ENCODE data around the gene AGPS. TPM values are rescaled to one million over a fixed set of nuclear protein-coding genes. Genes with fewer than 3 reads are reported as not detected.

AGPS gene
- total and polyA plus RNA-seq, 7 experiments from 2014 or later, result 11.8 to 60.4 (median 21.8) TPM

GRCh38 chr2:177394594-177394973 is 2.0 kb downstream of the AGPS start:
- ATAC-seq (no peak), DNase-seq (no peak)
- Histone ChIP-seq H3K27ac (ENCODE audit: low read depth, low read length) (no peak overlapping the region), H3K9me3 (ENCODE audit: control insufficient read depth in 2 of 3, low read length in 3 of 3) (no peaks in the 10 kb centered on the region), H3K4me1 (ENCODE audit: control insufficient read depth in 2 of 2, insufficient read depth in 2 of 2, low read length in 2 of 2) (peaks cover 20 to 30% of the 10 kb centered on the region in 2 donors), H3K4me3 (ENCODE audit: low read length) (no peak overlapping the region), H3K27me3 (ENCODE audit: control insufficient read depth in 2 of 2, insufficient read depth in 2 of 2, low read length in 2 of 2) (no peaks in the 10 kb centered on the region), H3K36me3 (ENCODE audit: control insufficient read depth in 2 of 3, insufficient read depth in 3 of 3, low read length in 3 of 3) (no peaks in the 10 kb centered on the region)
- ChIA-PET CTCF (interaction anchor here (2.0 kb wide), 1 partner anchor 131 kb away, joined by 7 read pairs; no protein-coding TSS in a partner anchor), POLR2A (interaction anchor here (1.2 kb wide), 2 partner anchors 8 to 229 kb away, joined by 3 read pairs; no protein-coding TSS in a partner anchor)
- Mint-ChIP-seq H3K27ac (peak overlapping the region in 1 of 9 donors; percentile 11), H3K4me1 (peaks cover 60 to 89% (median 77%) of the 10 kb centered on the region in 7 donors), H3K4me3 (peak overlapping the region in 9 of 10 donors; percentile 20 to 99 (median 52)), H3K27me3 (no peaks in the 10 kb centered on the region), H3K36me3 (peaks cover 3 to 20% (median 10%) of the 10 kb centered on the region in 5 donors), H3K9me3 (no peaks in the 10 kb centered on the region)
- intact Hi-C loops (cut with micrococcal nuclease), result no loop called here

DNA sequence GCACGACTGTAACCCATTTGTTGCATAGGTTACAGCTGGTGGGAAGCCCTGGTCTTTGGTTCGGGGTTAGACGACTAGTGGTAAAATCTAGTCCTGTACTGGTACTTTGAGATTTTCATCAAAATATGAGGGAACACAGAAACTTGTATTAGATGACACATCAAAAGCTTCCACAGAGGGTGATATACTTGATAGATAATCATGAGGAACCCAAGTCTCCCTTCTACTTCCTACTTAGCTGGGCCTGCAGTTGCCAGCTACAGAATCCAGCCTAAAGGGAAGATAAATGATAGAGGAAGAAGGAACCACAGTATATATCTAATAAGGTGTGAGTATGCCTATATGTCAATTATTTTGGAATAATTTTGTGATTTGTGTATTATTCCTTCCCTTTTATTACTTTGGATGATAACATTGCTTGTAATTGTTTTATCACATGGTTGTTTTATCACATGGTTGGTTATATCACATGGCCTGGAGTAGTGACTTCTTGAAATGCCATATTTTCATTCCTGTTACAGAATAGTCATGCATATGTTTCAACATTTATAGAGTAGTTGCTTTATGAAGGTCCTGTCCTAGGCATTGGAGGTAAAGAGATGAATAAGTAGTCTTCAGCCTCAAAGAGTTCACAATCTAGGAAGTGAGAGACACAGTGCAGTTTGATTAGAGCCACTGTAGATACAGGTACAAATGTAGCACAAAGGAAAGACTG is 2.9 kb downstream of the AGPS start:
- Mint-ChIP-seq H3K9me3 (no peaks in the 10 kb centered on the region), H3K4me1 (peaks cover 58 to 87% (median 75%) of the 10 kb centered on the region in 7 donors), H3K27ac (no peak overlapping the region), H3K4me3 (peak overlapping the region in 3 of 10 donors; percentile 2 to 99 (median 98)), H3K27me3 (no peaks in the 10 kb centered on the region), H3K36me3 (peaks cover 3 to 14% (median 10%) of the 10 kb centered on the region in 5 donors)
- intact Hi-C loops (cut with micrococcal nuclease), result no loop called here
- Histone ChIP-seq H3K27ac (ENCODE audit: low read depth, low read length) (no peak overlapping the region), H3K36me3 (ENCODE audit: control insufficient read depth in 2 of 3, insufficient read depth in 3 of 3, low read length in 3 of 3) (no peaks in the 10 kb centered on the region), H3K9me3 (ENCODE audit: control insufficient read depth in 2 of 3, low read length in 3 of 3) (no peaks in the 10 kb centered on the region), H3K4me1 (ENCODE audit: control insufficient read depth in 2 of 2, insufficient read depth in 2 of 2, low read length in 2 of 2) (peaks cover 20 to 30% of the 10 kb centered on the region in 2 donors), H3K27me3 (ENCODE audit: control insufficient read depth in 2 of 2, insufficient read depth in 2 of 2, low read length in 2 of 2) (no peaks in the 10 kb centered on the region), H3K4me3 (ENCODE audit: low read length) (no peak overlapping the region)
- ChIA-PET CTCF (interaction anchor here (0.6 kb wide), 1 partner anchor 20 kb away, joined by 4 read pairs; no protein-coding TSS in a partner anchor), POLR2A (no interaction called here)
- ATAC-seq (no peak), DNase-seq (no peak)

- Mint-ChIP-seq H3K4me3 (peak overlapping the region in 1 of 10 donors; percentile 1), H3K27me3 (no peaks in the 10 kb centered on the region), H3K9me3 (no peaks in the 10 kb centered on the region), H3K4me1 (peaks cover 55 to 83% (median 77%) of the 10 kb centered on the region in 7 donors), H3K27ac (no peak overlapping the region), H3K36me3 (peaks cover 3 to 14% (median 10%) of the 10 kb centered on the region in 5 donors)
- no peak overlapping the region for H3K4me3 ChIP-seq (ENCODE audit: low read length)
- ATAC-seq, result no peak
- peaks cover 15 to 26% of the 10 kb centered on the region in 2 donors for H3K4me1 ChIP-seq (ENCODE audit: control insufficient read depth in 2 of 2, insufficient read depth in 2 of 2, low read length in 2 of 2)
- ChIA-PET POLR2A (no interaction called here), CTCF (no interaction called here)
- H3K27ac ChIP-seq (ENCODE audit: low read depth, low read length), result no peak overlapping the region
- no peaks in the 10 kb centered on the region for H3K36me3 ChIP-seq (ENCODE audit: control insufficient read depth in 2 of 3, insufficient read depth in 3 of 3, low read length in 3 of 3)
- intact Hi-C loops (cut with micrococcal nuclease), result no loop called here
- H3K27me3 ChIP-seq (ENCODE audit: control insufficient read depth in 2 of 2, insufficient read depth in 2 of 2, low read length in 2 of 2), result no peaks in the 10 kb centered on the region
- no peaks in the 10 kb centered on the region for H3K9me3 ChIP-seq (ENCODE audit: control insufficient read depth in 2 of 3, low read length in 3 of 3)
- no peak for DNase-seq
Observed at GRCh38 chr2:177396703-177397460, 4.3 kb downstream of the AGPS start.

GRCh38 chr2:177397481-177398289 is 5.1 kb downstream of the AGPS start:
- intact Hi-C loops (cut with micrococcal nuclease), result no loop called here
- Mint-ChIP-seq H3K4me3 (peak overlapping the region in 1 of 10 donors; percentile 16), H3K27me3 (no peaks in the 10 kb centered on the region), H3K9me3 (no peaks in the 10 kb centered on the region), H3K36me3 (peaks cover 0 to 15% (median 10%) of the 10 kb centered on the region in 5 donors), H3K4me1 (peaks cover 50 to 86% (median 80%) of the 10 kb centered on the region in 7 donors), H3K27ac (no peak overlapping the region)
- ATAC-seq, result no peak
- no peaks in the 10 kb centered on the region for H3K27me3 ChIP-seq (ENCODE audit: control insufficient read depth in 2 of 2, insufficient read depth in 2 of 2, low read length in 2 of 2)
- no peaks in the 10 kb centered on the region for H3K9me3 ChIP-seq (ENCODE audit: control insufficient read depth in 2 of 3, low read length in 3 of 3)
- ChIA-PET CTCF (no interaction called here), POLR2A (no interaction called here)
- H3K4me3 ChIP-seq (ENCODE audit: low read length), result no peak overlapping the region
- no peak overlapping the region for H3K27ac ChIP-seq (ENCODE audit: low read depth, low read length)
- H3K4me1 ChIP-seq (ENCODE audit: control insufficient read depth in 2 of 2, insufficient read depth in 2 of 2, low read length in 2 of 2), result peaks cover 11 to 20% of the 10 kb centered on the region in 2 donors
- H3K36me3 ChIP-seq (ENCODE audit: control insufficient read depth in 2 of 3, insufficient read depth in 3 of 3, low read length in 3 of 3), result no peaks in the 10 kb centered on the region
- no peak for DNase-seq

DNA sequence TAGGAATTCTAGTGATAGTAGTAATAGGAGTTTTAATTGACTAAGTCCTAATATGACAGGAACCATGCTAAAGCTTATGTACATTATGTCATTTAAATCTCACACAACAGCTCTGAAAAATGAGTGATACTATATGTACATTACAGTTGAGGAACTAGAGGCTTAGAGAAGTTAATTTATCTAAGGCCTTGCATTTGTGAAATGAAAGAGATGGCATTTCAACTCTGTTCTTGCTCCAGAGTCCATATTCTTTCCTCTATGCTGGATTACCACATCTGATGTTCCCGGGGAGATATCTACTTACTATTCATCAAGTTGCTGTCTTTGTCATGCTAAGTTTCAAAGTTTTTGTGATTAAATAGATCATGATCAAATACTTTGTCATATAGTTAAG is 5.7 kb downstream of the AGPS start:
- Mint-ChIP-seq H3K4me3 (peak overlapping the region in 1 of 10 donors; percentile 9), H3K4me1 (peaks cover 50 to 85% (median 79%) of the 10 kb centered on the region in 7 donors), H3K27ac (no peak overlapping the region), H3K9me3 (no peaks in the 10 kb centered on the region), H3K36me3 (peaks cover 0 to 15% (median 9%) of the 10 kb centered on the region in 5 donors), H3K27me3 (no peaks in the 10 kb centered on the region)
- ChIA-PET CTCF (no interaction called here), POLR2A (no interaction called here)
- Histone ChIP-seq H3K4me1 (ENCODE audit: control insufficient read depth in 2 of 2, insufficient read depth in 2 of 2, low read length in 2 of 2) (peaks cover 11 to 17% of the 10 kb centered on the region in 2 donors), H3K4me3 (ENCODE audit: low read length) (no peak overlapping the region), H3K27me3 (ENCODE audit: control insufficient read depth in 2 of 2, insufficient read depth in 2 of 2, low read length in 2 of 2) (no peaks in the 10 kb centered on the region), H3K9me3 (ENCODE audit: control insufficient read depth in 2 of 3, low read length in 3 of 3) (no peaks in the 10 kb centered on the region), H3K36me3 (ENCODE audit: control insufficient read depth in 2 of 3, insufficient read depth in 3 of 3, low read length in 3 of 3) (no peaks in the 10 kb centered on the region), H3K27ac (ENCODE audit: low read depth, low read length) (no peak overlapping the region)
- DNase-seq (no peak), ATAC-seq (no peak)
- intact Hi-C loops (cut with micrococcal nuclease), result no loop called here

DNA sequence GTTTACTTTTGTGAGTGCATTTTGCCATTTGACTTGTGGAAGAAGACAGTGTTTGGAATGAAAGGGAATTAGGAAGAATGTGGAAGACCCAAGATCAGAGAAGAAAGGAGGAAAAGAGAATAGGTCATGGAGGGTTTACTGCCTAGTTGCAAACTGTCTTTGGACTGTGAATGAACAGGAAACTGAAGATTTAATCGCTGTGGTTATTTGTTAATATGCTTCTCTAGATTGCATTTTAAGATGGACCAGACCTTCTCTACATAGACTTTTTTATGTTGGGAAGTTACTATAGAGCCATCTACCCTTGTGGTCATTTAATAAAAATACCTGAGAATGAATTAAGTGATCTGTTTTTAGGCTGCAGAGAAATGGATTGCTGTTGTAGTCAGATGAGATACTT is 6.2 kb downstream of the AGPS start:
- H3K27me3 Mint-ChIP-seq, result no peaks in the 10 kb centered on the region
- no peaks in the 10 kb centered on the region for H3K9me3 Mint-ChIP-seq
- DNase-seq (no peak), ATAC-seq (no peak)
- peak overlapping the region in 1 of 9 donors; percentile 37 for H3K27ac Mint-ChIP-seq
- no peaks in the 10 kb centered on the region for H3K9me3 ChIP-seq (ENCODE audit: control insufficient read depth in 2 of 3, low read length in 3 of 3)
- H3K36me3 ChIP-seq (ENCODE audit: control insufficient read depth in 2 of 3, insufficient read depth in 3 of 3, low read length in 3 of 3), result no peaks in the 10 kb centered on the region
- ChIA-PET POLR2A (no interaction called here), CTCF (interaction anchor here (1.0 kb wide), 1 partner anchor 234 kb away, joined by 3 read pairs; no protein-coding TSS in a partner anchor)
- peak overlapping the region in 1 of 10 donors; percentile 9 for H3K4me3 Mint-ChIP-seq
- H3K36me3 Mint-ChIP-seq, result peaks cover 0 to 15% (median 9%) of the 10 kb centered on the region in 5 donors
- H3K27ac ChIP-seq (ENCODE audit: low read depth, low read length), result no peak overlapping the region
- peaks cover 50 to 85% (median 77%) of the 10 kb centered on the region in 7 donors for H3K4me1 Mint-ChIP-seq
- H3K4me3 ChIP-seq (ENCODE audit: low read length), result no peak overlapping the region
- H3K27me3 ChIP-seq (ENCODE audit: control insufficient read depth in 2 of 2, insufficient read depth in 2 of 2, low read length in 2 of 2), result no peaks in the 10 kb centered on the region
- H3K4me1 ChIP-seq (ENCODE audit: control insufficient read depth in 2 of 2, insufficient read depth in 2 of 2, low read length in 2 of 2), result peaks cover 11 to 12% of the 10 kb centered on the region in 2 donors
- intact Hi-C loops (cut with micrococcal nuclease), result no loop called here

All from naive thymus-derived CD4-positive, alpha-beta T cell (primary cell).